Upper lobe of left lung (tissue), 4 donors: Measurements from ENCODE around the gene THRA.

ENCODE experiments used
- CTCF ChIP-seq, 6 experiments: fragments of 450-650 bp in 4 of 6; fragments of 200-600 bp in 2 of 6; sonication (generic) in 2 of 6; IDR thresholded peaks; one replicate each; pipeline ENCODE4 v1.5.1; 2016 to 2019; ENCODE audit warnings: antibody characterized with exemption in 6 of 6
- POLR2A ChIP-seq, 4 donors: fragments of 450-650 bp; IDR thresholded peaks; one replicate each; pipeline ENCODE4 v1.5.1; 2016 to 2017; ENCODE audit warnings: antibody characterized with exemption in 4 of 4, mild to moderate bottlenecking in 2 of 4
- POLR2AphosphoS5 ChIP-seq, 2 donors: sonication (generic); formaldehyde crosslinking; IDR thresholded peaks; one replicate each; pipeline ENCODE4 v1.5.1; 2017; ENCODE audit warnings: antibody characterized with exemption in 2 of 2

GRCh38 chr17:40139566-40140058 is 76.8 kb downstream of the THRA start:
- TF ChIP-seq CTCF (IDR thresholded peaks at IDR 0.05) (no peak), POLR2A (IDR thresholded peaks at IDR 0.05) (no peak), POLR2AphosphoS5 (IDR thresholded peaks at IDR 0.05) (no peak)
